OCI-LY7 (cell line): ENCODE results near the gene VTI1A.

Source experiments
- EZH2phosphoT487 ChIP-seq: fragments of 200-600 bp; sonication (generic); IDR thresholded peaks from 2 replicates; pipeline ENCODE4 v1.6.1; 2018; ENCODE audit warnings: low read depth, borderline replicate concordance, mild to moderate bottlenecking, mixed run types, antibody characterized with exemption, low read length, moderate library complexity, mixed read lengths
- TF ChIP-seq, protein P1 (sequence below): fragments of 200-600 bp; sonication (generic); conservative IDR thresholded peaks from 2 replicates; pipeline ENCODE4 v1.5.1; 2014; ENCODE audit warnings: mild to moderate bottlenecking, antibody characterized with exemption, low read length, moderate library complexity, mixed read lengths

DNA sequence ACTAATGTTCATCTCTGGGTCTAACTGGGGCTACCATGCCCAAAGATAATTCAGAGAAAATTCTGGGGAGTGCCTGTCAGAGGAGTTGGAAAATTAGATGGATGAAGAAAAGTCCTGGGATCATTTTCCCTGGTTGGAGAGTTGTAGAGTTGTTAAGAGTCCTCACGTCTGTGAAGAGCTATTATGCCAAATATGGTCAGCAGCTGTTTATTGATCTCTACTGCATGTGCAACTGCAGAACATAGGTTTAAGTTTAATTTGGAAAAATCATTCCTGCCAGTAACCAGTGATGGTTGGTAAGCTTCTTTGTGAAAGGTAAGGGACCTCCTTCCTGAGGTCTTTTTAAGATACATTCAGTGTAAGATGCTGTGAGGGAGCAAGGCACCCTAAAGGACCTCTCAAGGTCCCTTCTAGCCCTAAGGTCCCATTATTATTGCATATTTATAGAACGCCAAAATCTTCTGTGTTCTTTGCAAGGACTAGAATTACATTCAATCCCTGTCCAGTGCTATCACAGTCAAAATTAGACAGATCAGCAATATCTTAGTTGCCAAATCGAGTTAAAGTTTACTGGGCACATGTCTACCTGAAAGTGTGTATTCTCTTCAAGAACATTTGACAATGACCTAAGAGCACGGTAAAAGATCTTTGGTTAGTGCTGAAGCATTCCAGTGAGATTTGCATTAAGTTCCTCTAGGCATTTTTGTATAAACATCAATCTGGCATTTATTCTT is 62.7 kb downstream of the VTI1A start:
- TF ChIP-seq, protein P1, sequence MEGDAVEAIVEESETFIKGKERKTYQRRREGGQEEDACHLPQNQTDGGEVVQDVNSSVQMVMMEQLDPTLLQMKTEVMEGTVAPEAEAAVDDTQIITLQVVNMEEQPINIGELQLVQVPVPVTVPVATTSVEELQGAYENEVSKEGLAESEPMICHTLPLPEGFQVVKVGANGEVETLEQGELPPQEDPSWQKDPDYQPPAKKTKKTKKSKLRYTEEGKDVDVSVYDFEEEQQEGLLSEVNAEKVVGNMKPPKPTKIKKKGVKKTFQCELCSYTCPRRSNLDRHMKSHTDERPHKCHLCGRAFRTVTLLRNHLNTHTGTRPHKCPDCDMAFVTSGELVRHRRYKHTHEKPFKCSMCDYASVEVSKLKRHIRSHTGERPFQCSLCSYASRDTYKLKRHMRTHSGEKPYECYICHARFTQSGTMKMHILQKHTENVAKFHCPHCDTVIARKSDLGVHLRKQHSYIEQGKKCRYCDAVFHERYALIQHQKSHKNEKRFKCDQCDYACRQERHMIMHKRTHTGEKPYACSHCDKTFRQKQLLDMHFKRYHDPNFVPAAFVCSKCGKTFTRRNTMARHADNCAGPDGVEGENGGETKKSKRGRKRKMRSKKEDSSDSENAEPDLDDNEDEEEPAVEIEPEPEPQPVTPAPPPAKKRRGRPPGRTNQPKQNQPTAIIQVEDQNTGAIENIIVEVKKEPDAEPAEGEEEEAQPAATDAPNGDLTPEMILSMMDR, result no peak
- TF ChIP-seq EZH2phosphoT487, result no peak
